ENCODE measurements around the gene DUSP28. TPM values are rescaled to one million over a fixed set of nuclear protein-coding genes. Genes with fewer than 3 reads are reported as not detected.
A peak's percentile ranks its signal among the peaks of the same experiment; 100 is the strongest.

Gene DUSP28
- total and polyA plus RNA-seq, 2 experiments from 2014 or later: 2.7 to 4.3 TPM

DNA sequence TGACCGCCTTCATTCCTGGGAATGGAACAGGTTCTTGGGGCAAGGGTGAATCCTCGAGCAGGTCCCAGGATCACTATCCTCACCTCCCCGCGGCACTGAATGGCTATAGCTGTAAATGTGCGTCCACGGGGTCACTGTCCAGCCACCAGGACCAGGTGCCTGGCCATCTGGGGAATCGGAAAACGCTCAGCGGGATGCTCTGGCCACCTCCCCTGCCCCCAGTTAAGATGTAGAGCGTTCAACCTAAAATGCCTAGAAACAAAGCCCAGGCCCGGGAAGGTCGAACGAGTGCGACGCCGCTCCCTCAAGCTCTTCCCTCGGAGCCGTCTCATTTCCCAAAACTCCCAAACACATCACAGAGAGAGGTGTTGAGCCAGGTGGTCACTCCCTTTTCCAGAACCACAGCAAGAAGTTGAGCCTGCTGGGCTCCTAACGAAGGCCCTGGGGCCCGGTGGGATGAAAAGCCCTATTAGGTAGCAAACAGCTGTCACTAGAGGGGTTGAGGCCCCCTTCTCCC is 25.6 kb downstream of the DUSP28 start (continued):
- TF ChIP-seq ZNF462 (CRISPR knock-in tag; IDR thresholded peaks at IDR 0.05) (no peak), STAT1 (IDR thresholded peaks at IDR 0.05; ENCODE audit: unreplicated experiment) (no peak)
- TF ChIP-seq, protein P1, sequence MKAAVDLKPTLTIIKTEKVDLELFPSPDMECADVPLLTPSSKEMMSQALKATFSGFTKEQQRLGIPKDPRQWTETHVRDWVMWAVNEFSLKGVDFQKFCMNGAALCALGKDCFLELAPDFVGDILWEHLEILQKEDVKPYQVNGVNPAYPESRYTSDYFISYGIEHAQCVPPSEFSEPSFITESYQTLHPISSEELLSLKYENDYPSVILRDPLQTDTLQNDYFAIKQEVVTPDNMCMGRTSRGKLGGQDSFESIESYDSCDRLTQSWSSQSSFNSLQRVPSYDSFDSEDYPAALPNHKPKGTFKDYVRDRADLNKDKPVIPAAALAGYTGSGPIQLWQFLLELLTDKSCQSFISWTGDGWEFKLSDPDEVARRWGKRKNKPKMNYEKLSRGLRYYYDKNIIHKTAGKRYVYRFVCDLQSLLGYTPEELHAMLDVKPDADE (IDR thresholded peaks at IDR 0.05): no peak

GRCh38 chr2:240586198-240586918 is 26.2 kb downstream of the DUSP28 start, which contains the start of gene CAPN10:
Gene CAPN10 (plus strand): TSS chr2:240586734. CDS start chr2:240586912, 178 bp downstream.
- no peaks in the 10 kb centered on the region for H3K36me3 ChIP-seq (ENCODE audit: insufficient read depth)
- H4K20me1 ChIP-seq (replicated peaks; ENCODE audit: insufficient read depth): peaks cover 26% of the 10 kb centered on the region
- peaks cover 20% of the 10 kb centered on the region for H3K4me1 ChIP-seq (ENCODE audit: insufficient read depth)
- H2AFZ ChIP-seq: peak within 1 kb of the TSS; percentile 93
- no peaks in the 10 kb centered on the region for H3K27me3 ChIP-seq (ENCODE audit: insufficient read depth)
- H3K27ac ChIP-seq (ENCODE audit: low read depth): 0 out of 2 replicates have a peak within 1 kb of the TSS, but pooled peaks have one; percentile 39
- Mint-ChIP-seq H3K9me3 (no peaks in the 10 kb centered on the region), H3K27ac (peak within 1 kb of the TSS; percentile 88), H3K27me3 (ENCODE audit: insufficient read depth, low read depth, poor library complexity) (peaks cover 19% of the 10 kb centered on the region), H3K4me1 (peaks cover 36% of the 10 kb centered on the region), H3K36me3 (ENCODE audit: low read depth) (peaks cover 6% of the 10 kb centered on the region; the same call in 2 of the 3 replicates), H3K4me3 (peak within 1 kb of the TSS; percentile 96)
- DNase-seq (ENCODE audit: low spot score) (peak; percentile 98), ATAC-seq (peak; percentile 85)
- H3K4me3 ChIP-seq: peak within 1 kb of the TSS; percentile 94
- H3F3A ChIP-seq (replicated peaks; ENCODE audit: low read depth): no peaks in the 10 kb centered on the region
- peaks cover 84% of the 10 kb centered on the region for H3K79me2 ChIP-seq (replicated peaks; ENCODE audit: insufficient read depth)
- H3K4me2 ChIP-seq: peak within 1 kb of the TSS; percentile 97
- no peaks in the 10 kb centered on the region for H3K9me2 ChIP-seq (ENCODE audit: insufficient read depth)
- TF ChIP-seq POLR2AphosphoS5 (IDR thresholded peaks at IDR 0.05; ENCODE audit: low read depth) (peak; percentile 71), CTCF (conservative IDR thresholded peaks at IDR 0.05; ENCODE audit: low read depth in 2 of 2) (no peak), NANOG (IDR thresholded peaks at IDR 0.05; ENCODE audit: borderline replicate concordance) (no peak), CREB1 (CRISPR knock-in tag; IDR thresholded peaks at IDR 0.05; ENCODE audit: low read depth) (peak; percentile 79), EZH2 (IDR thresholded peaks at IDR 0.05; ENCODE audit: low read depth, unreplicated experiment) (no peak), STAT1 (IDR thresholded peaks at IDR 0.05; ENCODE audit: unreplicated experiment) (no peak)
- TF ChIP-seq, protein P2, sequence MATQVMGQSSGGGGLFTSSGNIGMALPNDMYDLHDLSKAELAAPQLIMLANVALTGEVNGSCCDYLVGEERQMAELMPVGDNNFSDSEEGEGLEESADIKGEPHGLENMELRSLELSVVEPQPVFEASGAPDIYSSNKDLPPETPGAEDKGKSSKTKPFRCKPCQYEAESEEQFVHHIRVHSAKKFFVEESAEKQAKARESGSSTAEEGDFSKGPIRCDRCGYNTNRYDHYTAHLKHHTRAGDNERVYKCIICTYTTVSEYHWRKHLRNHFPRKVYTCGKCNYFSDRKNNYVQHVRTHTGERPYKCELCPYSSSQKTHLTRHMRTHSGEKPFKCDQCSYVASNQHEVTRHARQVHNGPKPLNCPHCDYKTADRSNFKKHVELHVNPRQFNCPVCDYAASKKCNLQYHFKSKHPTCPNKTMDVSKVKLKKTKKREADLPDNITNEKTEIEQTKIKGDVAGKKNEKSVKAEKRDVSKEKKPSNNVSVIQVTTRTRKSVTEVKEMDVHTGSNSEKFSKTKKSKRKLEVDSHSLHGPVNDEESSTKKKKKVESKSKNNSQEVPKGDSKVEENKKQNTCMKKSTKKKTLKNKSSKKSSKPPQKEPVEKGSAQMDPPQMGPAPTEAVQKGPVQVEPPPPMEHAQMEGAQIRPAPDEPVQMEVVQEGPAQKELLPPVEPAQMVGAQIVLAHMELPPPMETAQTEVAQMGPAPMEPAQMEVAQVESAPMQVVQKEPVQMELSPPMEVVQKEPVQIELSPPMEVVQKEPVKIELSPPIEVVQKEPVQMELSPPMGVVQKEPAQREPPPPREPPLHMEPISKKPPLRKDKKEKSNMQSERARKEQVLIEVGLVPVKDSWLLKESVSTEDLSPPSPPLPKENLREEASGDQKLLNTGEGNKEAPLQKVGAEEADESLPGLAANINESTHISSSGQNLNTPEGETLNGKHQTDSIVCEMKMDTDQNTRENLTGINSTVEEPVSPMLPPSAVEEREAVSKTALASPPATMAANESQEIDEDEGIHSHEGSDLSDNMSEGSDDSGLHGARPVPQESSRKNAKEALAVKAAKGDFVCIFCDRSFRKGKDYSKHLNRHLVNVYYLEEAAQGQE (IDR thresholded peaks at IDR 0.05; ENCODE audit: unreplicated experiment): no peak
- TF ChIP-seq, protein P1 (IDR thresholded peaks at IDR 0.05): peak; percentile 97

All from GM23338 (cell line).